ENCODE measurements around the gene AFDN. TPM values are rescaled to one million over a fixed set of nuclear protein-coding genes. Genes with fewer than 3 reads are reported as not detected.

The AFDN gene
- total RNA-seq, 4 donors from 2014 or later = 148 to 371 (median 204) TPM

DNA sequence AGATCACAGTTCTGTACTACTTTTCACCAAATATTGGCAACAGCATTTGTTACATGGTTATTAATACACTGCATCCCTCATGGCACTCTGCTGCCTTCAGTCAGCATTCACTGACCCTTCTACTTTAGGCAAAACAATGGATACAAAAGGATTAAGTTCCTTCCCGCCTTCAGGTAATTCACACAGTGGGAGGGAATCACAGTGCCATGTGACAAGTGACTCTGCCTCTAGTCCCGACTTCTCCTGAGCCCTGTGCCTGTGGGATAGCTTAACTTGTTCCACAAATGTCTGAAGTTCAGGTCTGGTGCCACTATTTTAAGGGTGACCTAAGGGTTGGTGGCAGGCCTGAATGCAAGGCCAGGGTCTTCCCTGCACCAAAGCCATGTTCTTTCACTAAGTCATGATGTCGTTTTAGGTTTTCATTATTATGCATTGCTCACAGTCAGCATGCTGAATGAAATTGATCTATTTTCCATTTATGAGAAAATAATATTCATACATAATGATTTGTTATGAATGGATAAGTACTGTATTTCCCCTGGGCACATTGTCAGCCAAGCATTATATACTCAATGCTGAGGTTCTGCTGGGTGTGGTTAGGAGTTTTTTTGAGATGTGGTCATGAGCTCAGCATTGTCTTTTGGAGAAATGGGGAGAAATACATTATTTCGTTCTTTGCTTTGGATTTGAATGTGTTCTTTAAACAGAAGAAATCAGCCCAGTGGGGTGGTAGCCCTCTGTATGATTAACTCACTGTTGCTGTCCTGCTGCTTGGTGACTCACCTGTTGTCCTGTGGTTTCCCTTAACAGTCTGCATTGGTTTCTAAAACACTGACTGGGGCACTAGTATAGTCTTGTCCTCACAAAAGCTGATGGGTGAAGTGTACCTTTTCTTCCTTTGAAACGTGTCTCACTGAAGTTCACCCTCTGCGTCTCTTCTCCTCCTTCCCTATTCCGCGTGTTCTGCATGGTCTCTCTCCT is 66.4 kb downstream of the AFDN start:
- H3K9me3 ChIP-seq = no peaks in the 10 kb centered on the region
- intact Hi-C loops (cut with DNase I; ENCODE audit: low total_unique reads) = no loop called here
- in situ Hi-C loops (cut with MboI; ENCODE audit: low pct_ligation_motif_present in 1 of 4, low pct_unique_long_range_greater_than_20kb in 1 of 4, low sequenced_read_pairs in 3 of 4) = loop anchor here in 1 of 4 donors (10.0 kb wide), 1 partner anchor 398 kb away; no protein-coding TSS in a partner anchor
- peaks cover 0 to 22% (median 0%) of the 10 kb centered on the region in 4 donors for H3K36me3 ChIP-seq
- no peak overlapping the region for H3K4me3 ChIP-seq
- TF ChIP-seq POLR2A (IDR thresholded peaks at IDR 0.05) = no peak
- no peak overlapping the region for H3K27ac ChIP-seq
- 87 to 90% methylated on average over 5 to 8 of the region's 8 CpGs for WGBS, 2 donors (ENCODE audit: low coverage in 1 of 2)
- DNase-seq = no peak
- no peaks in the 10 kb centered on the region for H3K27me3 ChIP-seq
- no peaks in the 10 kb centered on the region for H3K4me1 ChIP-seq

DNA sequence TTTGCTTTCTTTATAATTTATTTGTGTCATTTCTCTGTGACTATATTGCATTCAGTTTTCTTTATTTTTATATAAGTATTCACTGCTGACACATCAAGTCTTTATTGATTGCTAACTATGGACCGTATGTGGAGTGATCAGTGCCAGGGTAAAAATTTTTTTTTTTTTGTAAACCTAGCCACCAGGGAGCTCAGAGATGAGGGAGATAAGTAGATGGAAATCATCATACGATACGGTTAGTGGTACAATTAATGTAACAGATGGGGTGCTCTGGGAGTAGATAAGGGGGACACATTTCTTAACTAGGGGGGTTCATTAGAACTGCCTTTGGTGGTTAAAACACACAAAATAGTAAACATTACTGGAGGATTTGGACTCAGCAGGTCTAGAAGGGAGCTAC is 68.3 kb downstream of the AFDN start:
- WGBS, 2 donors (ENCODE audit: low coverage in 1 of 2) = 75 to 80% methylated on average over 3 of the region's 3 CpGs
- in situ Hi-C loops (cut with MboI; ENCODE audit: low pct_ligation_motif_present in 1 of 4, low pct_unique_long_range_greater_than_20kb in 1 of 4, low sequenced_read_pairs in 3 of 4) (loop anchor here in 1 of 4 donors (10.0 kb wide), 1 partner anchor 400 kb away; no protein-coding TSS in a partner anchor), intact Hi-C loops (cut with DNase I; ENCODE audit: low total_unique reads) (no loop called here)
- Histone ChIP-seq H3K9me3 (no peaks in the 10 kb centered on the region), H3K27me3 (no peaks in the 10 kb centered on the region), H3K36me3 (peaks cover 0 to 10% (median 0%) of the 10 kb centered on the region in 4 donors), H3K4me1 (no peaks in the 10 kb centered on the region), H3K4me3 (no peak overlapping the region), H3K27ac (no peak overlapping the region)
- DNase-seq = no peak
- TF ChIP-seq POLR2A (IDR thresholded peaks at IDR 0.05) (no peak), EP300 (IDR thresholded peaks at IDR 0.05; ENCODE audit: low read depth) (no peak), POLR2AphosphoS5 (IDR thresholded peaks at IDR 0.05) (no peak)
- TF ChIP-seq, protein P1, sequence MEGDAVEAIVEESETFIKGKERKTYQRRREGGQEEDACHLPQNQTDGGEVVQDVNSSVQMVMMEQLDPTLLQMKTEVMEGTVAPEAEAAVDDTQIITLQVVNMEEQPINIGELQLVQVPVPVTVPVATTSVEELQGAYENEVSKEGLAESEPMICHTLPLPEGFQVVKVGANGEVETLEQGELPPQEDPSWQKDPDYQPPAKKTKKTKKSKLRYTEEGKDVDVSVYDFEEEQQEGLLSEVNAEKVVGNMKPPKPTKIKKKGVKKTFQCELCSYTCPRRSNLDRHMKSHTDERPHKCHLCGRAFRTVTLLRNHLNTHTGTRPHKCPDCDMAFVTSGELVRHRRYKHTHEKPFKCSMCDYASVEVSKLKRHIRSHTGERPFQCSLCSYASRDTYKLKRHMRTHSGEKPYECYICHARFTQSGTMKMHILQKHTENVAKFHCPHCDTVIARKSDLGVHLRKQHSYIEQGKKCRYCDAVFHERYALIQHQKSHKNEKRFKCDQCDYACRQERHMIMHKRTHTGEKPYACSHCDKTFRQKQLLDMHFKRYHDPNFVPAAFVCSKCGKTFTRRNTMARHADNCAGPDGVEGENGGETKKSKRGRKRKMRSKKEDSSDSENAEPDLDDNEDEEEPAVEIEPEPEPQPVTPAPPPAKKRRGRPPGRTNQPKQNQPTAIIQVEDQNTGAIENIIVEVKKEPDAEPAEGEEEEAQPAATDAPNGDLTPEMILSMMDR (IDR thresholded peaks at IDR 0.05) = no peak

DNA sequence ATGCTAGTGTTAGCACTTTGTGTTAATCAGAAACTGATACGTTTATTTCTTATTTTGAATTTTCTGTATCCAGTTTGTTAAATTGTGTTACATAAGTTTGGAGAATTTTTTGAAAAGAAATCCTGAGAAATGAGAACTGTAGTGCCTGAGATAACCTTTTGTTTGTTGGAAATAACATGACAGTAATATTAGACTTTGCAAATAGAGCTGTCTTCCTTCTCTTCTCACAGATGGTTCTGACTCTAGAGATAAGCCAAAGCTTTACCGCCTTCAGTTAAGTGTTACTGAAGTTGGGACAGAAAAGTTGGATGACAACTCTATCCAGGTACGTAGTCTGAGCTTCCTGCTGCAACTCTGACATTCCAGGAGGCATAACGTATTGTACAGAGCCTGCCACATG is 69.9 kb downstream of the AFDN start:
- Histone ChIP-seq H3K36me3 (no peaks in the 10 kb centered on the region), H3K9me3 (no peaks in the 10 kb centered on the region), H3K4me3 (no peak overlapping the region), H3K4me1 (no peaks in the 10 kb centered on the region), H3K27ac (no peak overlapping the region), H3K27me3 (no peaks in the 10 kb centered on the region)
- DNase-seq = no peak
- TF ChIP-seq, protein P1 (IDR thresholded peaks at IDR 0.05) = no peak
- TF ChIP-seq POLR2AphosphoS5 (IDR thresholded peaks at IDR 0.05) (no peak), EP300 (IDR thresholded peaks at IDR 0.05; ENCODE audit: low read depth) (no peak), POLR2A (IDR thresholded peaks at IDR 0.05) (no peak)
- intact Hi-C loops (cut with DNase I; ENCODE audit: low total_unique reads) (no loop called here), in situ Hi-C loops (cut with MboI; ENCODE audit: low pct_ligation_motif_present in 1 of 4, low pct_unique_long_range_greater_than_20kb in 1 of 4, low sequenced_read_pairs in 3 of 4) (loop anchor here in 1 of 4 donors (10.0 kb wide), 1 partner anchor 402 kb away; no protein-coding TSS in a partner anchor)
- WGBS, 2 donors (ENCODE audit: low coverage in 1 of 2) = 87 to 91% methylated on average over 3 to 4 of the region's 4 CpGs

DNA sequence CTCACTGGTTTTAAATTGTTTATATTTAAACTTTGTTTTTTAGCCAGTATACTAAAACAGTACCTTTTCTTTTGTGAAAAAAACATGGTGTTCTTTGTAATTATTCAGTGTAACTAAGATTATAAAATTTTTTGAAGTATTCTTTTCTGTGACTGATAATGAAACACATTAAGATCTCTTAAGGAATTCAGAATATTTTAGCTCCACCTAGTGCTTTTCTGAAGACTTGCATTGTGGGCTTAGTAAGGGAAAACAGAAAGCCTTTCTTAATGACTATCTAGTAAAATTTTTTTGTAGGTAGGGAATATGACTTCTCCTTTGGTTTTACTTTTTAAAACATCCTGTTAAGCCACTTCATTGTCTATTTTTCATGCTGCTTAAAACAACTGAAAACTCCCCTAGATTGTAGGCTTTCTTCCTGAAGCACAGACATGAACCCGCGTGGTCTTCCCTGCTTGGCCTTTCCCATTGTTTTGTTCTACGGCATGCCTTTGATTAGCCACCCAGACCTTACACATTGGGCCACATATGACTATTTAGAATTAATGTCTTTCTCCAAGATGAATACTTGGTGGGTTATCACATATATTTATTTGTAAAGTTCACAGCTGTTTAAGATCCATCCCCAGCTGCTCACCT is 72.1 kb downstream of the AFDN start:
- Histone ChIP-seq H3K4me1 (no peaks in the 10 kb centered on the region), H3K36me3 (peaks cover 0 to 11% (median 1%) of the 10 kb centered on the region in 4 donors), H3K27ac (no peak overlapping the region), H3K27me3 (no peaks in the 10 kb centered on the region), H3K9me3 (no peaks in the 10 kb centered on the region), H3K4me3 (no peak overlapping the region)
- TF ChIP-seq, protein P1 (IDR thresholded peaks at IDR 0.05) = peak; percentile 67 to 81 (median 69)
- TF ChIP-seq EP300 (IDR thresholded peaks at IDR 0.05; ENCODE audit: low read depth) (no peak), POLR2AphosphoS5 (IDR thresholded peaks at IDR 0.05) (no peak), POLR2A (IDR thresholded peaks at IDR 0.05) (no peak)
- in situ Hi-C loops (cut with MboI; ENCODE audit: low pct_ligation_motif_present in 1 of 4, low pct_unique_long_range_greater_than_20kb in 1 of 4, low sequenced_read_pairs in 3 of 4) (loop anchor here in 1 of 4 donors (10.0 kb wide), 1 partner anchor 404 kb away; no protein-coding TSS in a partner anchor), intact Hi-C loops (cut with DNase I; ENCODE audit: low total_unique reads) (no loop called here)
- DNase-seq = no peak
- 82 to 85% methylated on average over 3 of the region's 3 CpGs for WGBS, 2 donors (ENCODE audit: low coverage in 1 of 2)
